NOMO-1 treated with dmso at 0.1 percent for 144 hours (cell line): ENCODE data around the gene CYP2A7.
"Not testable (repeated sequence)": the region's sequence is repeated elsewhere in the genome, so short reads cannot be mapped to it uniquely, and the experiment has no call there.

Experiments
- DNase-seq: peaks from one replicate; lab custom pipeline; 2025; ENCODE audit not compliant: unreplicated experiment; lab: John Stamatoyannopoulos, UW

CYP2A7 gene

GRCh38 chr19:40882062-40882461, at the start of gene CYP2A7:
Gene CYP2A7 (minus strand): TSS chr19:40882231. CDS start chr19:40882210, 21 bp downstream.
- not testable (repeated sequence) for DNase-seq

- DNase-seq, result not testable (repeated sequence)
These were observed 48.8 kb upstream of the CYP2A7 start for GRCh38 chr19:40930799-40931198.

GRCh38 chr19:40929942-40930341, 47.9 kb upstream of the CYP2A7 start:
- DNase-seq, result not testable (repeated sequence)

- no peak for DNase-seq
These were observed 46.8 kb upstream of the CYP2A7 start for GRCh38 chr19:40928850-40929249.

- DNase-seq, result no peak
These were observed 45.5 kb upstream of the CYP2A7 start for GRCh38 chr19:40927567-40927966.

GRCh38 chr19:40926276-40926675, 44.2 kb upstream of the CYP2A7 start:
- DNase-seq, result not testable (repeated sequence)

- DNase-seq, result no peak
These were observed 41.9 kb upstream of the CYP2A7 start for GRCh38 chr19:40923934-40924391.

- not testable (repeated sequence) for DNase-seq
These were observed 40.5 kb upstream of the CYP2A7 start for GRCh38 chr19:40922237-40923160.

GRCh38 chr19:40921005-40921897, 39.2 kb upstream of the CYP2A7 start:
- no peak for DNase-seq

GRCh38 chr19:40920300-40921004, 38.4 kb upstream of the CYP2A7 start:
- no peak for DNase-seq

GRCh38 chr19:40919530-40920299, 37.7 kb upstream of the CYP2A7 start:
- DNase-seq, result not testable (repeated sequence)

- not testable (repeated sequence) for DNase-seq
These were observed 36.3 kb upstream of the CYP2A7 start for GRCh38 chr19:40918303-40918702.

GRCh38 chr19:40908976-40909375, 26.9 kb upstream of the CYP2A7 start:
- peak; percentile 21 for DNase-seq

GRCh38 chr19:40907968-40908735, 26.1 kb upstream of the CYP2A7 start:
- DNase-seq, result peak; percentile 45

GRCh38 chr19:40906512-40906911, 24.5 kb upstream of the CYP2A7 start:
- DNase-seq, result no peak

- not testable (repeated sequence) for DNase-seq
These were observed 22.7 kb upstream of the CYP2A7 start for GRCh38 chr19:40904673-40905156.

GRCh38 chr19:40901975-40902750, 20.1 kb upstream of the CYP2A7 start:
- not testable (repeated sequence) for DNase-seq

GRCh38 chr19:40900521-40900920, 18.5 kb upstream of the CYP2A7 start:
- not testable (repeated sequence) for DNase-seq
